GF-D8 (cell line): ENCODE measurements around the gene DYNLT1.
"Not testable (repeated sequence)": the region's sequence is repeated elsewhere in the genome, so short reads cannot be mapped to it uniquely, and the experiment has no call there.

ENCODE experiments used
- DNase-seq: peaks from one replicate; lab custom pipeline; 2025; lab: John Stamatoyannopoulos, UW

Gene DYNLT1

DNA sequence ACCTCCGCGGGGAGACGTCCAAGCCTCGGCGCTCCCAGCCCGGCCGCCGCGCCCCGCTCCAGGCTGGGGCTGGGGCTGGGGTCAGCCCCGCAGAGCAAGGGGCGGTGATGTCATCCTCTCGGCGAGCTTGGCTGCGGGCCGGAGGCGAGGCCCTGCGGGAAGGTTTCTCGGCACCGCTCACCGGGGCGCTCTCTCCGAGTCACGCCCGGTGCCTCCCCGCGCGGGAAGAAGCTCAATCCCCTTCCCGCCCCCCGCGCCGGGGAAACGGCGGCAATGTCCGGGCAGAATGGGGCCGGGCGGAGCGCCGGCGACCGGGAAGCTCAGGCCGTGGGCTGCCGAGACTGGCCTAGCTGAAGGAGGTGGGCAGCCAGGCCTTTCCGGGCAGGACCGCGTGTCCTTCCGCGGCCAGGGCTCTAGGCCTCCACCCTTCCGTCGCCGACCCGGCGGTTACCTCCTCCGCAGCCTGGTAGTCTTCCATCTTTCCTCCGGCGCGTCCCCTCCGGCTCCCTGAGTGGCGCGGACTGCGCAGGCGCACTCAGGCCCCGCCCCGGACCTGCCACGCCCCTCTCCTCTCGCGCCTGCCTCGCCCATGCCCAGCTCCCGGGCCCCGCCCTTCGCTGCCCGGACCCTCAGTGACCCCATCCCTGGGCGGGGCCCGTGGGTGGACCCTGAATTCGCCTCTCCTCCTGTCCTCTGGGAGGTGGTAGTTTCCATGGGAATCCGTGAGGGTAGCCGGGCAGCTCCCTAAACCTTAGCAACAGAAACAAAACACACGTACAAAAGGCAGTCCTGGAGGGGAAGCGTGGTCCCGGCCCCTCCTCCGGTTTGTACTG lies at the start of gene DYNLT1:
Gene DYNLT1, minus strand, starts transcription at position 513 of the 833 bp plus-strand sequence. Its CDS starts 35 bp downstream, at position 478.
- peak; percentile 41 for DNase-seq

DNA sequence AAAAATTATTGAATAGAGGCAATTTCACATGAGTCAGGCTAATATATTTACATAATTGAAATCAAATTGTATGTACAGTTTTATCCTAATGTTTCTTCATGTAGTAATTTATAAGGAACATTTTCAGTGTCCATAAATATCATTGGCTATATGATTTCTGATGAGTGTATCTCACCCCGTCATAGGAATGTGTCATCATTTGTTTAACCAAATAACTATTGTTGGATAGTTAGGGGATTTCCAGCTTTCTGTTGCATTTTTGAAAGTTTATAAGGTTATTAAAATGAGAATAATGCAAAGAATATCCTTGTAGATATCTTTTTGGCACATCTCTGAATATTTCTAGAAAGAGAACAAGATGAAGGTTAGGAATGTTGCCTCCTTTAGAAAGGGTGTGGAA lies 44.3 kb upstream of the DYNLT1 start:
- no peak for DNase-seq

DNA sequence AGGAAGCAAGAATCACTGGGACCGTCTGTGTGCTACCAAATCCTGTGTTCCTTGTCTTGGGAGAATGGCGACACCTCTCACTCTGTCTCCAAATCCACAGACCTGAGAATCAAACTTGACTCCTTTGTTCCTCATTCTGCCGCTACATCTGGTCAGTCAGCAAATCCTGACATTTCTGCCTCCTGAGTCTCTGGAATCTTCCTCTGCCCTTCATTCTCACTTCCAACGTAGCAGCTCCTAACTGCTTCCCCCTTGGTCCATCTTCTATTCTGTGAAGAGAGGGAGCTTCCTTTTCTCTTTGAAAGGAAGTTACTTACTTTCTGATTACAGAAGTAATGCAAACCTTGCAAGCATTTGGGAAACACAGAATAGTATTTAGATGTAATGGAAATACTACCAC lies 43.0 kb upstream of the DYNLT1 start:
- no peak for DNase-seq

DNA sequence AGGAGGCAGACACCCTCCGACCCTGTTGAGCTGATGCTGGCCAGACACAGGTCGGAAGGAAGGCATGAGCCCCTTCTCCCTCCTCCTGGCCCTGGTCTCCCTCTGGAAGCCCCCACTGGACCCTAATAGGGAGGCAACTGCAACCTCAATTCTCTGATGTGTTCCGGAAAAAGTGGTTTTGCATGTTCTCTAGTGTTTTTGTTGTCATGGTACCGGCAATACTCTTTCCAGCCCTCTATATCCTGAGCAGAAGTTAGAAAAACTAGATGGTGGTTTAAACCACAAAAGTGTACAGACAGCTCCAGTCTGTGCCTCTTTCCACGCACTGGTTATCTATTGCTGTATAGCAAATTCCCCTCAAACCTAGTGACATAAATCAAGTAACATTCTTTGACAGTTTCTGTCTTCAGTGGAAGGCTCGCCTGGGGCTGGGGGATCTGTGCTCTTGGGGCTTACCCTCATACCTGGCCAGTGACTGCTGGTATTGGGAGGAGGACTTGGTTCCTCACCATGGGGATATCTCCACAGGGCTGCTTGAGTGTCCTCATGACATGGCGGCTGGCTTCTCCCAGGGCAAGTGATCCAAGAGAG lies 42.3 kb upstream of the DYNLT1 start:
- DNase-seq = peak; percentile 34

DNA sequence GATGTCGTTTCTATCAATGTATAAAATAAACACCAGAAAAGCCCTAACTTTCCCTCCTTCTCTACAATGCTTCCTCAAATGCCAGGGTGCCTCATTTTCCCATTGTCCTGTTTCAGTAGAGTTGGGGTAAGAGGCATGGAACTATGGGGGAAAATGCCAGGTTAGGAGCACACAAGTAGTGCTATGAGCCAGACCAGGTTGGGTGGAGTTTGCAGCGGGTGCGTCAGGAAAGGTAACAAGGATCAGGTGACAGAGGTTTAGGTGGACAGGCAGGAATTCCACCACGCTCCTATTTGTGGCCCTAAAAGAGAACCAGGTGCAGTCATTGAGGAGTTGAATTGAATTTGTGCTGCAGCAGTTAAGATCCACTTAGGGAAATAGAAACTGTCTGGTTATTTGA lies 41.8 kb upstream of the DYNLT1 start:
- no peak for DNase-seq

DNA sequence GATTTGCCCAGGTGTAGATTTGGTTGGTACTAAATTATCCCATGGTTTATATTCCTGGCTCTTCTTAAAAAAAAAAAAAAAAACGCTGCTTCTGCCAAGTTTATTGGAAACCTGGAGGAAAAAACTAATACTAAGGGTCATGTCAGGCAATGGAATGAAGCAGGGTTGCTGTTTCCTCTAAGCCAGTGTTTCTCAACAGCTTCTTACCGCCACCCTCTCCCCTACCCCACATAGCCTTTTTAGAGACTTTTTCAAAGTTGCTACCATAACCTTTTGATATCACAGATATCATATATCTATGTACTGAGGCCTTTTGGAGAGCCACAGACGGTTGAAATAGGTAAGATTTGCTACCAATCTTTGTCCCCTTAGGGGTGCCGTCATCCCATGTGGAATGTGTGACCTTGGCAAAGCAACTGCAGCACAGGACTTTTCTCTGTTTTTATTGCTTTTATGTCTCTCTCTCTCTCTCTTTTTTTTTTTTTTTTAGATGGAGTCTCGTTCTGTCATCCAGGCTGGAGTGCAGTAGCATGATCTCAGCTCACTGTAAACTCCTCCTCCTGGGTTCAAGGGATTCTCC lies 40.3 kb upstream of the DYNLT1 start:
- no peak for DNase-seq

DNA sequence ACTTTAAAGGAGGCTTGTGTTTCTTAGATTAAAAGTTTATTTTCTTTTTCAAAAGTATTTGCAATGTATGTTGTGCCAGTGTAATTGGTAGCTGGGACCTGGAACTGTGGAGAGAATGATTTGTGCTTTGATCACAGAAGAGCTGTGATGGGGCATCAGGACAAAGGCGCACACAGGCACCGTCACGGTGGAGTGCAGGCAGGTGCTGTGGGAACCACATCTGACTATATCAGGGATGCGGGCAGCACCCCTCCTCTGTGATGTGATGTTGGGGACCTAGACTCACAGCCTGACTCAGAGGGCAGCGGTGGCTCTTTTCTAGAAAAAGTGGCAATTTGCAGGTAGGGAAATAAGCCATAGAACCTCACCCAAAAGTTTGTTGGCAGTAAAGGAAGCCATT lies 39.8 kb upstream of the DYNLT1 start:
- no peak for DNase-seq

DNA sequence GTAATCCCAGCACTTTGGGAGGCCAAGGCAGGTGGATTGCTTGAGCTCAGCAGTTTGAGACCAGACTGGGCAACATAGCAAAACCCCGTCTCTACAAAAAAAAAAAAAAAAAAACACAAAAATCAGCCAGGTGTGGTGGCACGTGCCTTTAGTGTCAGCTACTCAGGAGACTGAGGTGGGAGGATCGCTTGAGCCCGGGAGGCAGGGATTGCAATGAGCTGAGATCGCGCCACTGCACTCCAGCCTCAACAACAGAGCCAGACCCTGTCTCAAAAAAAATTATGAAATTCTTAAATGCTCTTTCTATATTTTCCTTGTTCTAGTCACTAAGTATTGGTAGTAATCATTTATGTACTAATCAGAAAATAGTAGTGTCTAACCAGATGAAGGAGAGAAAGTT lies 35.9 kb upstream of the DYNLT1 start:
- DNase-seq = no peak

DNA sequence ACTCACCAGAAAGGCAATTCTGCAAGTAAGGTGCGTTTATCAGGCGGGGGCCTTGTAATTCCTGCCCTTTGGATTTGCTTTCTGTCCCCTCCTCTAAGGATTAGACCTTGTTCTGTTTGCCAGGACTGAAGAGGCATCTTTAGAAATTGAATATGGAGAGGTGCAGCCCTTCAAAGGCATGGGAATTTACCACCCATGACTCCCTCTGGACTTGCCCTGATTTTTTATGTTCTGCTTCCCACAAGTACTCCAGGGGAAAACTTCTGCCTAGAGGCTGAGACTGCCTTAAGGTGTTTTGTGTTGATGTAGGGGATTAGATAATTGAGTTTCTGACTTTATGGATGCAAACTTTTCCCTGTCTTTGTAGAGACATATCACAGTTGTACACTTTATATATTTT lies 35.5 kb upstream of the DYNLT1 start:
- no peak for DNase-seq

DNA sequence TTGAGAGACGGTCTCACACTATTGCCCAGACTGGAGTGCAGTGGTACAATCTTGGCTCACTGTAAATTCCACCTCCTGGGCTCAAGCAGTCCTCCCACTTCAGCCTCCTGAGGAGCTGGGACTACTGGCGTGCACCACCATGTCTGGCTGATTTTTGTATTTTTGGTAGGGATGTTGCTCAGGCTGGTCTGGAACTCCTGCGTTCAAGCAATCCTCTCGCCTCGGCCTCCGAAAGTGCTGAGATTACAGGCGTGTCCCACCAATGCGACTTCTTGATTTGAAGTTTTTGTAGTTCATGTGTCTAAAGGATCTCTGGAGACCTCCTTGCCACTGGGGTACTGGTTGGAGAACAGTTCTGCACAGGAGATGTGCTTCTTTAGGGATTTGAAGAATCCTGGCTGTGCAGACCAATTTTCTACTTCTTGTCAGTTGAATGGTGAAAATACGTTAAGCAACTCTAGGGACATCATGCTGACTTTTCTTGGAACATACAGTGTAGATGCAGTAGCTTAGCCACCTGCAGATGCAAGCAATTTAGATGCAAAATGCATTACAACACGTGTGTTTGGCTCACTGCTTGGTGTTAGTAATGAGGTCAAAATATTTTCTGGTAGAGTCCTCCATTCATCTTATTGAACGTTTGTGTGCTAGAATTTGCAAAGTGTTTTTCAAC lies 33.5 kb upstream of the DYNLT1 start:
- no peak for DNase-seq

DNA sequence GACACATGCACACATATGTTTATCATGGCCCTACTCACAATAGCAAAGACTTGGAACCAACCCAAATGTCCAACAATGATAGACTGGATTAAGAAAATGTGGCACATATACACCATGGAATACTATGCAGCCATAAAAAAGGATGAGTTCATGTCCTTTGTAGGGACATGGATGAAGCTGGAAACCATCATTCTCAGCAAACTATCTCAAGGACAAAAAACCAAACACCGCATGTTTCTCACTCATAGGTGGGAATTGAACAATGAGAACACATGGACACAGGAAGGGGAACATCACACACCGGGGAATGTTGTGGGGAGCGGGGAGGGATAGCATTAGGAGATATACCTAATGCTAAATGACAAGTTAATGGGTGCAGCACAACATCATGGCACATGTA lies 32.6 kb upstream of the DYNLT1 start:
- DNase-seq = not testable (repeated sequence)

DNA sequence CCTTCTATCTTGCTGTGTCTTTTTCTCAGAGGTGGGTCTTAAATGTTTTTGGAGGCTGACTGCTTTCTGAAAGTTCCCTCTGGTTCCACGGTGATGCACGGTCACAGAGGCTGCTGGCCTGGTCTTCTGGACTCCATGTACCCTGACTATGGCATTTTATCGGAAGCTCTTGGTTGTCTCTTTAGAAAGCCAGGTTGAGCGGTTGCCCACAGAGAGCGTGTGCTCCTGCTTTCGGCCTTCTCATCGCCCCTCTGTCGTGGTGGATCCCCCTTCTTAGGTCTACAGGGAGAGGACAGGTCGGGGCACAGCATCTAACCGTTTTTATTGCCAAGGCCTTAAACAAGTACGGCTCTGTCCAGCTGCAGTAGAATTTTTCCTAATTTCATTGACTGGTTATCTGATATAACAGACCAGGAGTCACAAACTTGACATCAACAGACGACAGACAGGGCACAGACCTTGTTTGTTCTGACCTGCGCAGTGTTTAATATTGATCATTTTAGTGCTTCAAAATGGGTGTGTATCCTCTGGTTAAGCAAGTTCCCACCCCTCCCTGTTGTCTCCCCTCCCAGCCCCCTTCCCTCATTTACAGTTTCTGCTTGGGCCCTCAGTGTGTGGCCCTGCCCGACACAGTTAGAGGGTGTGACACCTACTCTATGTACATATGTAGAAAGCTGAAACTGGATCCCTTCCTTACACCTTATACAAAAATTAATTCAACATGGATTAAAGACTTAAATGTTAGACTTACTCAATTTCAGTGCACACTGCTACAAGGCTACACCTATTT lies 30.0 kb upstream of the DYNLT1 start:
- DNase-seq = no peak

DNA sequence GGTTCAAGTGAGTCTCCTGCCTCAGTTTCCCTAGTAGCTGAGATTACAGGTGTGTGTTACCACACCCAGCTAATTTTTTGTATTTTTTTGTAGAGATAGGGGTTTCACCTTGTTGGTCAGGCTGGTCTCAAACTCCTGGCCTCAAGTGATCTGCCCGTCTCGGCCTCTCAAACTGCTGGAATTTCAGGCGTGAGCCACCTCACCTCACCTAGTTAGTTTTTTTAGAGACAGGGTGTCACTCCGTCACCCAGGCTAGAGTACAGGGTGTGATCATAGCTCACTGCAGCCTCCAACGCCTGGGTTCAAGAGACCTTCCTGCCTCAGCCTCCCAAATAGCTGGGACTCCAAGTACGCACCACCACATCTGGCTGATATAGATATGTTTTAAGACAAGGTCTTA lies 28.2 kb upstream of the DYNLT1 start:
- no peak for DNase-seq

DNA sequence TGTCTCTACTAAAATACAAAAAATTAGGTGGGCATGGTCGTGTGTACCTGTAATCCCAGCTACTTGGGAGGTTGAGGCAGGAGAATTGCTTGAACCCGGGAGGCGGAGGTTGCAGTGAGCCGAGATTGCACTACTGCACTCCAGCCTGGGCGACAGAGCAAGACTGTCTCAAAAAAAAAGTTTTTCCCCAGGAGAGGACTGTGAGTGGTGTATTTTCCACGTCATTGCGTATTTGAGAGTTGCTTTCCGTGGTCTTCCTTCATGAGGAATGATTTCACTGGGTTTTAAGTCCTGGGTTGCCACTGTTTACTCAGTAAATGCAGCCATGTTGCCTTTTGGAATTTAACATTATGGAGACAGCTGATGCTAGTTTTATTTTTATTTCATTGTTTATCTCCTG lies 27.6 kb upstream of the DYNLT1 start:
- not testable (repeated sequence) for DNase-seq

DNA sequence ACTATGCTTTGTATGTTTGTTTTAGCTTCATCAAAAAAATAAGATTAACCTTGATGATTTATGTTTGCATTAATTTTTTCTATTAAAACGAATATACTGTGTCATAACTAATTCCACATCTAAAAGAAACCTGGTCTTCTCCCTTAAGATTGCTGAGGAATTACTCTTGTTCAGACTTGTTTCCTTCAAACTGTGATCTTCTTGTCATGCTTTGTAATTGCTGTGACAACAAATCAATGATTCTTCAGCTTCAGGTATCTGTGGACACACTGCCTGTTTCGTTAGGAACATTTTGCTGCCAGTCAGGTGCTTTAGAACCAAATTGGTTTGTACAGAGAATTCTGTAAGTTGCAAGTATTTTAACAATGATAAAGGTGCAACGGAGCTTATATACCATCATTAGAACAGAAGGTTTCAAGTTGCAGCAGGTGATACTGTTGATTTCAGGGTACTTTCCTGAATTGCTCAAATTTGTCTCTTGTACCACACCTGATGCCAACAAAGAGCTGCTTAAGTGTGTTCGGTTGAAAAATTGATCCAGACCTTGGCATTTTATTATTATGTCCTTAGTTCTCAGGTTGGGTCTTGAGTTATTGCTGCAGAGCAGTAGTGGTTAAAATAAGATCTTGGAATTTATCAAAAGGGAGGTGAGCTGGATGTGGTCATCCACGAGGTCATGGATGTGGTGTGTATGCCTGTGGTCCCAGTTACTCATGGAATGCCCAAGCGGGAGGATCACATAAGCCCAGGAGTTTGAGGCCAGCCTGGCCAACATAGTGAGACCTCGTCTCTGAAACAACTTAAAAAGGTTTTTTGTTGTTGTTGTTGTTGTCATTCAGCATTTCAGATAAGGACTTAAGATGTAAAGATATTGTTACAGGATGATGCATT lies 24.8 kb upstream of the DYNLT1 start:
- no peak for DNase-seq

DNA sequence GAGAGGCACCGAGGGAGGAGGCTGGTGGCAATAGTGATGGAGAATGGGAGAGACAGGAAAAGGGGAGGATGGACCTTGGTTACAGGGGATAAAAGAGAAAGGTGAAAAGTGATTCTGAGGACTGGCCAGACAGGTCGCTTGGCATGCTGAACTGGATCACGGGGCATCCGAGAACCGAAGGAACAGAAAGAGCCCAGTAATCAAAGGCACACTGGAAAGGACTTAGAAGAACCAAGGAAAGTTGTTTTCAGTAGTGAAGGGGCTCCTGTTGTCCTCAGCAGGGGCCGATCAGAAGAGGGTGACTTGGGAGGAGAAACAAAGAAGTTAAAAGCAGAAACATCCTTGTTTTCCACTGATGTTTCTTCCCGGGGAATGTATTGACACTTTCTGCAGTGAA lies 24.2 kb upstream of the DYNLT1 start:
- DNase-seq = no peak

DNA sequence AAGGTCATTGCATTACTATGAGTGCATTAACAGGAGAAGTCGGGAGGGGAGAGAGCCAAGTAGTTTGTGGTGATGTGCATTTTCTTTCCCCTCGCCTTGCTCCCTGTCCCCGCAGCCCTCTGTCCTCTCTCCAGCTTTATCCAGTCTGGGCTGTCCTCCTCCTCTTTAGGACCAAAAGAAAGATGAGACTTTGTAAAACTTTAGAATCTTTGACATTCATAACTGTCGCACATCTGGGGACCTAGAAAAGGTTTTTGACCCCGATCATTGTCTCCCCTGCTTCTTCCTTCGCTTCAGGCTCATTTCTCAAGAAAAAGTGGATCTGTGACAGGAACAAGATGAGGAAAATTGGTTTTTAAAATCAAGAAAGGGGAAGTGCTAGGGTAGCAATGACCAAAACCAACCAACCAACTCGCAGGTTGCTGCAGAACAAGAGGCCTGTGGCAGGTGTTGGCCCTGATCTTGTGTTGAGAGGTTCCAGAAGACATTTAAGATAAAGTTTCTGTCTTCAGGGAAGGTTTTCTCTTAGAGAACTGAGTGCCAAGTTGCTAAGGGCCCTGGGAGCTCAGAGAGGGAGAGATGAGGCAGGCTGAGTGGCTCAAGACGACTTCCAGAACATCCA lies 22.9 kb upstream of the DYNLT1 start:
- DNase-seq = no peak

DNA sequence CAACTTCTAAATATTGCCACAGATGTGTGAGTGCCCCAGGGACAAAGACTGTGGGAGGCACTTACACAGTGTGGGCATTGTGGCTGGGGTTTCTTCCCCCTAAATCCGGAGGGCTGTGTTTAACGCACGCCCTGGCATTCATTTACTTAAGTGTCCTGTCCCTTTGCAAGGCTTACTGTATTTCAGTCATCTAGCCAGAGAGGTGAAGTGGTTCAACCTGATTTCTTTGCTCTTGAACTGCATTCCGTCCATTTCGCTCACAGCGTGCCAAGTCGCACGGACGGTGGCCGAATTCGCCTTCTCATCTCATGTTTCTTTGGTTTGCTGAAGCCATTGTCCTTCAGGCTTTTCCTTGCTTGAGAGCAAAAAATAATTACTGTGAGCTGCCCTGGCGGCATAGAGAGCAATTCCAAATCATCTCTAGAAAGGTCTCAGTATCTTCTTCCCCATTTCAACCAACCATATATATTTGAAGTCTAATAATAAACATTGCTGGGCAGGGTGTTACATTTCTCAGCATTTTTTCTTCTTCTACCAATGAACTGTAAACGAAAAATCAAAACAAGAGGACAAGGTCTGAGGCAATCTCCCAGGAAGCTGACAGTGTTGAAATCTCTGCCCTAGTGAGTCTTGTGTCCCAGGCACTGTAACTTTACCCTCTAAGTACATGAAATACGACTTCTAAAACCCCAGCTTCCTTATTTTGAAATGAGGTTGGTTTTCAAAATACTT lies 22.3 kb upstream of the DYNLT1 start:
- DNase-seq = peak; percentile 98

DNA sequence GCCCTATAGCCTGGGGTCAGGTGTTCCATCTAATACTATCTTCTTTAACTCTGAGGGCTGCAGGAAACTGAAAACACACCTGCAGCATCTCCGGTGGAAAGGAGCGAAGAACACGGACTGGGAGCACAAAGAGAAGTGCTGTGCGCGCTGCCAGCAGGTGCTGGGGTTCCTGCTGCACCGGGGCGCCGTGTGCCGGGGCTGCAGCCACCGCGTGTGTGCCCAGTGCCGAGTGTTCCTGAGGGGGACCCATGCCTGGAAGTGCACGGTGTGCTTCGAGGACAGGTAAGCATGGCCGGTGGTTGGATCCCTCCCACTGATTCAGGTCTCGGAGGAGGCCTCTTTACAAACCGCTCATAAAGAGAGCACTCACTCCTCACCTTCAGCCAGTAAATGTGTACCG lies 20.8 kb upstream of the DYNLT1 start:
- DNase-seq = no peak

DNA sequence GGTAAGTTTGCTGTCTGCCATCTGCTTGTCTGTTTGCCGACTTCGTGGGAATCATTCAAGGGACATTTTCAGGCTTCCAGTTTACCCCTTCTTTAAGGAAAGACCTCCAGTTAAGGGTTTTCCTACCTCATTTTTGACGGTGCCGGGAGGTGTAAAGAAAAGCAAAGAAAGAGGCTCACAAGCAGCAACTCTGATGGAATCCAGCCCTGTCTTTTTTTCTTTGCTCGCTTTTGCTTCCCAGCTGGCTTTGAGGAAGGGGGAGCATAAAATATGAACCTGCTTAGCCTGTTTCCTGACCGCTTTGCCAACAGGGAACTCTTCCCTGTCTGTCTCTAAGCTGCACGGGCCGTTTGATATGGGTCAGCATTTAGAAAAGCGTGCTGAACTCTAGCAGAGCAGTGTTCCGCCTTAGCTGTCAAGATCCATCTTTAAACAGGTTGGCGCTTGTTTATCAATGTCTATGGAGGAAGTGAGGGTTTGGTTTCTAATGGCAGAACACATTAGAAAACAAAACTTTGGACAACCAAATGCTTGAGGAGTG lies 19.2 kb upstream of the DYNLT1 start:
- DNase-seq = no peak
